HepG2 (cell line): ENCODE measurements around the gene RTP5. TPM values are rescaled to one million over a fixed set of nuclear protein-coding genes. Genes with fewer than 3 reads are reported as not detected.
"Not testable (repeated sequence)": the region's sequence is repeated elsewhere in the genome, so short reads cannot be mapped to it uniquely, and the experiment has no call there.

Experiments used
- ATAC-seq: fragments of 200-7000 bp; cut with Tn5 transposase; 3 replicates; pipeline ENCODE4 v1.9.1; 2020; ENCODE audit warnings: mild to moderate bottlenecking, moderate library complexity
- BruUV-seq: library from RNA; stranded (reverse); fragments of 400-500 nt; replicated peaks from 2 replicates; lab custom pipeline; 2021; lab: Mats Ljungman, UMichigan
- CTCF ChIA-PET: fragments of 300-600 bp; formaldehyde crosslinking; extraction: SDS; loops from one replicate; lab custom pipeline; 2021; ENCODE audit warnings: low total read pairs, inconsistent platforms, low intra/inter-chr PET ratio; lab: Yijun Ruan, JAX
- POLR2A ChIA-PET: fragments of 350-600 bp; sonication (Branson Sonifier 250); formaldehyde crosslinking; loops from one replicate; lab custom pipeline; 2020; ENCODE audit warnings: antibody characterized with exemption, inconsistent platforms; lab: Yijun Ruan, JAX
- DNase-seq: peaks from one replicate; pipeline ENCODE4 v3.0.0-alpha.2; 2015; ENCODE audit warnings: low spot score
- FAIRE-seq: peaks from 3 replicates; lab custom pipeline; 2011; peaks lifted over from hg19 to GRCh38; lab: Jason Lieb, UNC
- H2AFZ ChIP-seq: one replicate; pipeline ENCODE4 v1.6.1; 2011; ENCODE audit warnings: low read length, inconsistent platforms
- H3K27ac ChIP-seq: fragments of 300-600 bp; 3 replicates; pipeline ENCODE4 v1.8.0; 2011; ENCODE audit warnings: mixed run types, mild to moderate bottlenecking, mixed read lengths, low read length, inconsistent platforms; ENCODE audit not compliant: insufficient read depth; ENCODE audit errors: extremely low read length
- H3K27me3 ChIP-seq, 2 experiments: fragments of 200-600 bp in 1 of 2; 2 replicates in 1 of 2; 3 replicates in 1 of 2; pipeline versions ENCODE4 v1.6.0 to v1.8.0; 2011; ENCODE audit warnings: low read length in 2 of 2, mild to moderate bottlenecking in 2 of 2, moderate library complexity in 2 of 2, inconsistent platforms in 1 of 2; ENCODE audit not compliant: insufficient read depth in 2 of 2, control insufficient read depth in 1 of 2
- H3K36me3 ChIP-seq, 2 experiments: fragments of 200-600 bp in 1 of 2; replicated peaks in 1 of 2; 2 replicates in 1 of 2; 3 replicates in 1 of 2; pipeline versions ENCODE4 v1.5.1 to v1.8.0; 2011; ENCODE audit warnings: low read length in 2 of 2, inconsistent platforms in 1 of 2; ENCODE audit not compliant: insufficient read depth in 2 of 2, control insufficient read depth in 1 of 2
- H3K4me1 ChIP-seq: 2 replicates; pipeline ENCODE4 v1.5.1; 2012; ENCODE audit warnings: low read length, inconsistent platforms; ENCODE audit not compliant: insufficient read depth
- H3K4me2 ChIP-seq: 2 replicates; pipeline ENCODE4 v1.6.0; 2011; ENCODE audit warnings: low read depth, low read length, inconsistent platforms
- H3K4me3 ChIP-seq, 3 experiments: fragments of 200-600 bp in 1 of 3; sonication (generic), shearing (Covaris generic) in 1 of 3; replicated peaks in 1 of 3; 2 replicates each; pipeline ENCODE4 v1.5.1; 2011 to 2016; ENCODE audit warnings: low read length in 3 of 3, inconsistent platforms in 2 of 3, low read depth in 2 of 3, mild to moderate bottlenecking in 2 of 3, control low read depth in 1 of 3, mixed read lengths in 1 of 3; ENCODE audit not compliant: insufficient read depth in 1 of 3
- H3K79me2 ChIP-seq: one replicate; pipeline ENCODE4 v1.6.1; 2011; ENCODE audit warnings: low read length, inconsistent platforms; ENCODE audit not compliant: insufficient read depth
- H3K9ac ChIP-seq: 2 replicates; pipeline ENCODE4 v1.6.0; 2011; ENCODE audit warnings: mild to moderate bottlenecking, low read depth, low read length, inconsistent platforms; ENCODE audit not compliant: insufficient read depth
- H3K9me3 ChIP-seq: 2 replicates; pipeline ENCODE4 v1.5.1; 2012; ENCODE audit warnings: mild to moderate bottlenecking, low read length
- H4K20me1 ChIP-seq: 2 replicates; pipeline ENCODE4 v1.6.0; 2011; ENCODE audit warnings: inconsistent platforms, mild to moderate bottlenecking, low read length, moderate library complexity; ENCODE audit not compliant: insufficient read depth
- CCAR2 ChIP-seq: fragments of 200-400 bp; formaldehyde crosslinking; optimal IDR thresholded peaks from 2 replicates; pipeline ENCODE3; 2018; ENCODE audit warnings: low read depth, mild to moderate bottlenecking, low read length, moderate library complexity
- ETV6 ChIP-seq: sonication (generic); formaldehyde crosslinking; conservative IDR thresholded peaks from 2 replicates; pipeline ENCODE4 v1.4.0; 2020; ENCODE audit warnings: missing genetic modification reagents
- FOXK2 ChIP-seq: fragments of 450-650 bp; IDR thresholded peaks from 2 replicates; pipeline ENCODE4 v1.6.1; 2016
- GFI1 ChIP-seq: sonication (generic); formaldehyde crosslinking; IDR thresholded peaks from 2 replicates; pipeline ENCODE4 v1.5.0; 2020; ENCODE audit warnings: missing genetic modification reagents, mild to moderate bottlenecking, borderline replicate concordance
- HOXA3 ChIP-seq: sonication (generic); formaldehyde crosslinking; IDR thresholded peaks from 2 replicates; pipeline ENCODE4 v1.5.0; 2020; ENCODE audit warnings: missing genetic modification reagents
- MED8 ChIP-seq: sonication (generic); formaldehyde crosslinking; IDR thresholded peaks from 2 replicates; pipeline ENCODE4 v1.8.1; 2023; ENCODE audit warnings: mild to moderate bottlenecking, missing genetic modification reagents; ENCODE audit not compliant: insufficient replicate concordance
- MYNN ChIP-seq: sonication (generic); formaldehyde crosslinking; IDR thresholded peaks from 2 replicates; pipeline ENCODE4 v1.4.0; 2020; ENCODE audit warnings: mild to moderate bottlenecking, low read depth, missing genetic modification reagents
- PAXIP1 ChIP-seq: sonication (generic); formaldehyde crosslinking; conservative IDR thresholded peaks from 2 replicates; pipeline ENCODE4 v1.4.0; 2020; ENCODE audit warnings: mild to moderate bottlenecking, missing genetic modification reagents, moderate library complexity
- RCOR2 ChIP-seq: IDR thresholded peaks from 2 replicates; pipeline ENCODE4 v1.6.1; 2016; ENCODE audit warnings: missing biosample characterization, missing genetic modification reagents
- SP2 ChIP-seq: sonication (generic); formaldehyde crosslinking; IDR thresholded peaks from 2 replicates; pipeline ENCODE4 v1.5.1; 2020; ENCODE audit warnings: mild to moderate bottlenecking, missing genetic modification reagents
- SUZ12 ChIP-seq: fragments of 150-350 bp; IDR thresholded peaks from 2 replicates; pipeline ENCODE4 v1.6.1; 2014; ENCODE audit warnings: low read depth, low read length
- ZFP36 ChIP-seq: fragments of 150-350 bp; IDR thresholded peaks from 2 replicates; pipeline ENCODE4 v1.6.1; 2018; ENCODE audit warnings: borderline replicate concordance, low read length, low read depth; ENCODE audit not compliant: partially characterized antibody
- ZNF589 ChIP-seq: sonication (generic); formaldehyde crosslinking; conservative IDR thresholded peaks from 2 replicates; pipeline ENCODE4 v1.8.0; 2022; ENCODE audit warnings: mild to moderate bottlenecking, moderate library complexity, missing genetic modification reagents
- WGBS: methylation state at CpG from one replicate; pipeline ENCODE4 v1.1.6; 2017; ENCODE audit warnings: low lambda C conversion rate; 5-methylcytosine and 5-hydroxymethylcytosine counted together
- in situ Hi-C: cut with HindIII; loops from 2 replicates; pipeline ENCODE4 v1.10.0; 2017; ENCODE audit warnings: low pct_unique_long_range_greater_than_20kb; ENCODE audit not compliant: extremely low pct_ligation_motif_present
- intact Hi-C: fragments of 100-400 bp; cut with micrococcal nuclease; formaldehyde crosslinking; loops from one replicate; pipeline ENCODE4 v1.10.0; 2022; ENCODE audit not compliant: unreplicated experiment
- polyA plus RNA-seq, 8 experiments: library from polyadenylated mRNA; depleted of rRNA in 3 of 8; stranded (reverse) in 7 of 8; unstranded in 1 of 8; fragments of >200 nt; fragmentation: Illumina TruSeq in 4 of 8; extraction: Trizol in 4 of 8; gene quantifications; 2 replicates each; pipeline versions ENCODE4 v1.2.1 to v1.2.3, GENCODE V29; 2011 to 2016; ENCODE audit warnings: low read depth in 4 of 8, missing spikeins in 1 of 8, mixed read lengths in 1 of 8; ENCODE audit not compliant: insufficient read depth in 1 of 8
- total RNA-seq, 5 experiments: library from RNA; depleted of rRNA; stranded (reverse); fragments of >200 nt; fragmentation: Illumina TruSeq; extraction: Trizol; gene quantifications; 2 replicates each; pipeline ENCODE4 v1.2.3, GENCODE V29; 2016; ENCODE audit warnings: low read depth in 1 of 5
- TF ChIP-seq, protein P1 (sequence below): sonication (generic); formaldehyde crosslinking; IDR thresholded peaks from 2 replicates; pipeline ENCODE4 v1.5.0; 2020; ENCODE audit warnings: mild to moderate bottlenecking, missing genetic modification reagents

Gene RTP5
- total and polyA plus RNA-seq, 2 of the 13 experiments (the other 11 are each of a cell fraction or from before 2014, with no cell fraction given), result not detected

DNA sequence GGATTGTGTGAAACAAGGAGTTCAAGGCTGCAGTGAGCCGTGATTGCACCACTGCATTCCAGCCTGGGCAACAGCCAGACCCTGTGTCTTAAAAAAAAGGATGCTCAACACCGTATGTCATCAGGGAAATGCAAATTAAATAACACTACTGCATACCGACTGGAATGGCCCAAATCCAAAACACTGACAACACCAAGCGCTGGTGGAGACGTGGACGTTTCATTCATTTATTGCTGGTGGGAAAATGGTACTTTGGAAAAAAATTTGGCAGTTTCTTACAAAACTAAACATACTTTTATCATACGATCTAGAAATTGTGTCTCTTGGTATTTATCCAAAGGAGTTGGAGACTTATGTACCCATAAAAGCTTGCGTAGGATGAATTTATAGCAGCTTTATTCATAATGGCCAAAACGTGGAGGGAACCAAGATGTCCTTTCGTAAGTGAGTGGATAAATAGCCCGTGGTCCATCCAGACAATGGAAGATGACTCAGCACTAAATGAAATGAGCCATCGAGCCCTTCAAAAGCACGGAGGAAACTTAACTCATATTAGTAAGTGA is 36.3 kb upstream of the RTP5 start (continued):
- no peak for TF ChIP-seq ZNF589
- no peak for TF ChIP-seq ZFP36
- TF ChIP-seq, protein P1, sequence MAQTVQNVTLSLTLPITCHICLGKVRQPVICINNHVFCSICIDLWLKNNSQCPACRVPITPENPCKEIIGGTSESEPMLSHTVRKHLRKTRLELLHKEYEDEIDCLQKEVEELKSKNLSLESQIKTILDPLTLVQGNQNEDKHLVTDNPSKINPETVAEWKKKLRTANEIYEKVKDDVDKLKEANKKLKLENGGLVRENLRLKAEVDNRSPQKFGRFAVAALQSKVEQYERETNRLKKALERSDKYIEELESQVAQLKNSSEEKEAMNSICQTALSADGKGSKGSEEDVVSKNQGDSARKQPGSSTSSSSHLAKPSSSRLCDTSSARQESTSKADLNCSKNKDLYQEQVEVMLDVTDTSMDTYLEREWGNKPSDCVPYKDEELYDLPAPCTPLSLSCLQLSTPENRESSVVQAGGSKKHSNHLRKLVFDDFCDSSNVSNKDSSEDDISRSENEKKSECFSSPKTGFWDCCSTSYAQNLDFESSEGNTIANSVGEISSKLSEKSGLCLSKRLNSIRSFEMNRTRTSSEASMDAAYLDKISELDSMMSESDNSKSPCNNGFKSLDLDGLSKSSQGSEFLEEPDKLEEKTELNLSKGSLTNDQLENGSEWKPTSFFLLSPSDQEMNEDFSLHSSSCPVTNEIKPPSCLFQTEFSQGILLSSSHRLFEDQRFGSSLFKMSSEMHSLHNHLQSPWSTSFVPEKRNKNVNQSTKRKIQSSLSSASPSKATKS (CRISPR knock-in tag), result no peak
- no peak for TF ChIP-seq SP2 (CRISPR knock-in tag)
- no peak for TF ChIP-seq FOXK2
- TF ChIP-seq CCAR2, result no peak
- TF ChIP-seq RCOR2, result no peak
- TF ChIP-seq MED8, result no peak
- TF ChIP-seq PAXIP1, result no peak
- no peak for TF ChIP-seq SUZ12
- no peak for TF ChIP-seq GFI1 (CRISPR knock-in tag)
- TF ChIP-seq MYNN (CRISPR knock-in tag), result no peak
- TF ChIP-seq ETV6 (CRISPR knock-in tag), result no peak
- no peak for TF ChIP-seq HOXA3 (CRISPR knock-in tag)

GRCh38 chr2:241833756-241834526 is 35.6 kb upstream of the RTP5 start:
- H4K20me1 ChIP-seq, DNase-seq, H3K27ac ChIP-seq, BruUV-seq, H2AFZ ChIP-seq, ATAC-seq, FAIRE-seq, CTCF ChIA-PET, H3K4me1 ChIP-seq, H3K36me3 ChIP-seq, H3K4me3 ChIP-seq, in situ Hi-C loops, H3K9me3 ChIP-seq, intact Hi-C loops, H3K79me2 ChIP-seq, H3K9ac ChIP-seq: not testable (repeated sequence)
- Histone ChIP-seq H3K4me2 (peak overlapping the region; percentile 29; the same call in 1 of the 2 replicates), H3K27me3 (peaks cover 0 to 41% of the 10 kb centered on the region in 2 experiments; a peak in 4 of 5 replicates)
- POLR2A ChIA-PET, result interaction anchor here (0.9 kb wide), 1 partner anchor 25 kb away, joined by 3 read pairs; the partner anchor contains the start of gene NEU4
- WGBS, result 76% methylated on average over 20 of the region's 28 CpGs
